ENCODE data around the gene ZNF611. TPM values are rescaled to one million over a fixed set of nuclear protein-coding genes. Genes with fewer than 3 reads are reported as not detected.

The ZNF611 gene
- total and polyA plus RNA-seq, 2 of the 13 experiments (the other 11 are each of a cell fraction or from before 2014, with no cell fraction given) = 2.7 to 4.1 TPM

- TF ChIP-seq HMGXB3 (CRISPR knock-in tag; IDR thresholded peaks at IDR 0.05; ENCODE audit: borderline replicate concordance) (no peak), ZFX (CRISPR knock-in tag; IDR thresholded peaks at IDR 0.05; ENCODE audit: low read depth) (peak; percentile 42; the same call in 1 of the 2 replicates), NKX3-1 (CRISPR knock-in tag; IDR thresholded peaks at IDR 0.05) (no peak), ZFP37 (CRISPR knock-in tag; IDR thresholded peaks at IDR 0.05; ENCODE audit: borderline replicate concordance) (no peak), MAFF (IDR thresholded peaks at IDR 0.05; ENCODE audit: low read depth, low read length) (no peak), ZFP90 (CRISPR knock-in tag; IDR thresholded peaks at IDR 0.05; ENCODE audit: borderline replicate concordance) (no peak), PAX8 (CRISPR knock-in tag; IDR thresholded peaks at IDR 0.05; ENCODE audit: borderline replicate concordance) (no peak), ZNF788 (CRISPR knock-in tag; IDR thresholded peaks at IDR 0.05; ENCODE audit: borderline replicate concordance) (peak; percentile 16; the same call in 1 of the 2 replicates), NCOA2 (CRISPR knock-in tag; IDR thresholded peaks at IDR 0.05) (no peak), POLR2G (IDR thresholded peaks at IDR 0.05; ENCODE audit: low read depth, low read length) (peak; percentile 66), RORA (CRISPR knock-in tag; IDR thresholded peaks at IDR 0.05) (no peak), ZNF44 (CRISPR knock-in tag; IDR thresholded peaks at IDR 0.05) (no peak)
- TF ChIP-seq, protein P1, sequence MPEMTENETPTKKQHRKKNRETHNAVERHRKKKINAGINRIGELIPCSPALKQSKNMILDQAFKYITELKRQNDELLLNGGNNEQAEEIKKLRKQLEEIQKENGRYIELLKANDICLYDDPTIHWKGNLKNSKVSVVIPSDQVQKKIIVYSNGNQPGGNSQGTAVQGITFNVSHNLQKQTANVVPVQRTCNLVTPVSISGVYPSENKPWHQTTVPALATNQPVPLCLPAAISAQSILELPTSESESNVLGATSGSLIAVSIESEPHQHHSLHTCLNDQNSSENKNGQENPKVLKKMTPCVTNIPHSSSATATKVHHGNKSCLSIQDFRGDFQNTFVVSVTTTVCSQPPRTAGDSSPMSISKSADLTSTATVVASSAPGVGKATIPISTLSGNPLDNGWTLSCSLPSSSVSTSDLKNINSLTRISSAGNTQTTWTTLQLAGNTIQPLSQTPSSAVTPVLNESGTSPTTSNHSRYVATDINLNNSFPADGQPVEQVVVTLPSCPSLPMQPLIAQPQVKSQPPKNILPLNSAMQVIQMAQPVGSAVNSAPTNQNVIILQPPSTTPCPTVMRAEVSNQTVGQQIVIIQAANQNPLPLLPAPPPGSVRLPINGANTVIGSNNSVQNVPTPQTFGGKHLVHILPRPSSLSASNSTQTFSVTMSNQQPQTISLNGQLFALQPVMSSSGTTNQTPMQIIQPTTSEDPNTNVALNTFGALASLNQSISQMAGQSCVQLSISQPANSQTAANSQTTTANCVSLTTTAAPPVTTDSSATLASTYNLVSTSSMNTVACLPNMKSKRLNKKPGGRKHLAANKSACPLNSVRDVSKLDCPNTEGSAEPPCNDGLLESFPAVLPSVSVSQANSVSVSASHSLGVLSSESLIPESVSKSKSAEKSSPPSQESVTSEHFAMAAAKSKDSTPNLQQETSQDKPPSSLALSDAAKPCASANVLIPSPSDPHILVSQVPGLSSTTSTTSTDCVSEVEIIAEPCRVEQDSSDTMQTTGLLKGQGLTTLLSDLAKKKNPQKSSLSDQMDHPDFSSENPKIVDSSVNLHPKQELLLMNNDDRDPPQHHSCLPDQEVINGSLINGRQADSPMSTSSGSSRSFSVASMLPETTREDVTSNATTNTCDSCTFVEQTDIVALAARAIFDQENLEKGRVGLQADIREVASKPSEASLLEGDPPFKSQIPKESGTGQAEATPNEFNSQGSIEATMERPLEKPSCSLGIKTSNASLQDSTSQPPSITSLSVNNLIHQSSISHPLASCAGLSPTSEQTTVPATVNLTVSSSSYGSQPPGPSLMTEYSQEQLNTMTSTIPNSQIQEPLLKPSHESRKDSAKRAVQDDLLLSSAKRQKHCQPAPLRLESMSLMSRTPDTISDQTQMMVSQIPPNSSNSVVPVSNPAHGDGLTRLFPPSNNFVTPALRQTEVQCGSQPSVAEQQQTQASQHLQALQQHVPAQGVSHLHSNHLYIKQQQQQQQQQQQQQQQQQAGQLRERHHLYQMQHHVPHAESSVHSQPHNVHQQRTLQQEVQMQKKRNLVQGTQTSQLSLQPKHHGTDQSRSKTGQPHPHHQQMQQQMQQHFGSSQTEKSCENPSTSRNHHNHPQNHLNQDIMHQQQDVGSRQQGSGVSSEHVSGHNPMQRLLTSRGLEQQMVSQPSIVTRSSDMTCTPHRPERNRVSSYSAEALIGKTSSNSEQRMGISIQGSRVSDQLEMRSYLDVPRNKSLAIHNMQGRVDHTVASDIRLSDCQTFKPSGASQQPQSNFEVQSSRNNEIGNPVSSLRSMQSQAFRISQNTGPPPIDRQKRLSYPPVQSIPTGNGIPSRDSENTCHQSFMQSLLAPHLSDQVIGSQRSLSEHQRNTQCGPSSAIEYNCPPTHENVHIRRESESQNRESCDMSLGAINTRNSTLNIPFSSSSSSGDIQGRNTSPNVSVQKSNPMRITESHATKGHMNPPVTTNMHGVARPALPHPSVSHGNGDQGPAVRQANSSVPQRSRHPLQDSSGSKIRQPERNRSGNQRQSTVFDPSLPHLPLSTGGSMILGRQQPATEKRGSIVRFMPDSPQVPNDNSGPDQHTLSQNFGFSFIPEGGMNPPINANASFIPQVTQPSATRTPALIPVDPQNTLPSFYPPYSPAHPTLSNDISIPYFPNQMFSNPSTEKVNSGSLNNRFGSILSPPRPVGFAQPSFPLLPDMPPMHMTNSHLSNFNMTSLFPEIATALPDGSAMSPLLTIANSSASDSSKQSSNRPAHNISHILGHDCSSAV (CRISPR knock-in tag; IDR thresholded peaks at IDR 0.05; ENCODE audit: borderline replicate concordance) = no peak
- TF ChIP-seq, protein P2, sequence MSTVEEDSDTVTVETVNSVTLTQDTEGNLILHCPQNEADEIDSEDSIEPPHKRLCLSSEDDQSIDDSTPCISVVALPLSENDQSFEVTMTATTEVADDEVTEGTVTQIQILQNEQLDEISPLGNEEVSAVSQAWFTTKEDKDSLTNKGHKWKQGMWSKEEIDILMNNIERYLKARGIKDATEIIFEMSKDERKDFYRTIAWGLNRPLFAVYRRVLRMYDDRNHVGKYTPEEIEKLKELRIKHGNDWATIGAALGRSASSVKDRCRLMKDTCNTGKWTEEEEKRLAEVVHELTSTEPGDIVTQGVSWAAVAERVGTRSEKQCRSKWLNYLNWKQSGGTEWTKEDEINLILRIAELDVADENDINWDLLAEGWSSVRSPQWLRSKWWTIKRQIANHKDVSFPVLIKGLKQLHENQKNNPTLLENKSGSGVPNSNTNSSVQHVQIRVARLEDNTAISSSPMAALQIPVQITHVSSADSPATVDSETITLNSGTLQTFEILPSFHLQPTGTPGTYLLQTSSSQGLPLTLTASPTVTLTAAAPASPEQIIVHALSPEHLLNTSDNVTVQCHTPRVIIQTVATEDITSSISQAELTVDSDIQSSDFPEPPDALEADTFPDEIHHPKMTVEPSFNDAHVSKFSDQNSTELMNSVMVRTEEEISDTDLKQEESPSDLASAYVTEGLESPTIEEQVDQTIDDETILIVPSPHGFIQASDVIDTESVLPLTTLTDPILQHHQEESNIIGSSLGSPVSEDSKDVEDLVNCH (CRISPR knock-in tag; IDR thresholded peaks at IDR 0.05) = no peak
Observed at GRCh38 chr19:52734893-52735661, at the start of gene ZNF611 (continued).

Measured in HepG2 (cell line).